ENCODE measurements around the gene APOE. TPM values are rescaled to one million over a fixed set of nuclear protein-coding genes. Genes with fewer than 3 reads are reported as not detected.

APOE gene
- total and polyA plus RNA-seq, 8 donors, result 13.4 to 485 (median 119) TPM

- Histone ChIP-seq H3K27me3 (no peaks in the 10 kb centered on the region), H3K9me3 (no peaks in the 10 kb centered on the region), H3K27ac (no peak overlapping the region), H3K4me1 (peaks cover 20 to 37% (median 27%) of the 10 kb centered on the region in 4 donors), H3K4me3 (no peak overlapping the region), H3K36me3 (peaks cover 52 to 66% (median 66%) of the 10 kb centered on the region in 4 donors)
- intact Hi-C loops (cut with DNase I; ENCODE audit: low total_unique reads), result no loop called here
- TF ChIP-seq POLR2AphosphoS5 (IDR thresholded peaks at IDR 0.05) (no peak), CTCF (IDR thresholded peaks at IDR 0.05) (no peak), POLR2A (IDR thresholded peaks at IDR 0.05) (no peak), EP300 (IDR thresholded peaks at IDR 0.05) (no peak)
- no peak for DNase-seq
- WGBS, 5 donors, result 86 to 95% (median 93%) methylated on average over 6 to 18 of the region's 18 CpGs
These were observed 12.1 kb upstream of the APOE start for GRCh38 chr19:44893332-44894051.

GRCh38 chr19:44894052-44894400, 11.6 kb upstream of the APOE start:
- H3K27ac ChIP-seq, result no peak overlapping the region
- WGBS, 5 donors, result 87 to 98% (median 96%) methylated on average over 2 to 6 of the region's 6 CpGs
- intact Hi-C loops (cut with DNase I; ENCODE audit: low total_unique reads), result no loop called here

GRCh38 chr19:44894946-44895345, 10.7 kb upstream of the APOE start:
- peaks cover 14 to 26% (median 19%) of the 10 kb centered on the region in 4 donors for H3K4me1 ChIP-seq
- no peak overlapping the region for H3K27ac ChIP-seq
- H3K36me3 ChIP-seq, result peaks cover 52 to 76% (median 75%) of the 10 kb centered on the region in 4 donors
- H3K27me3 ChIP-seq, result no peaks in the 10 kb centered on the region
- no peak for TF ChIP-seq CTCF (IDR thresholded peaks at IDR 0.05)
- no peak for TF ChIP-seq POLR2A (IDR thresholded peaks at IDR 0.05)
- no peak for TF ChIP-seq POLR2AphosphoS5 (IDR thresholded peaks at IDR 0.05)
- TF ChIP-seq EP300 (IDR thresholded peaks at IDR 0.05), result no peak
- DNase-seq, result no peak
- 76 to 87% (median 85%) methylated on average over 9 of the region's 9 CpGs for WGBS, 5 donors
- no peak overlapping the region for H3K4me3 ChIP-seq
- intact Hi-C loops (cut with DNase I; ENCODE audit: low total_unique reads), result no loop called here
- H3K9me3 ChIP-seq, result no peaks in the 10 kb centered on the region

More at GRCh38 chr19:44894052-44894400, 11.6 kb upstream of the APOE start:
- no peak for TF ChIP-seq POLR2A (IDR thresholded peaks at IDR 0.05)
- no peak for TF ChIP-seq CTCF (IDR thresholded peaks at IDR 0.05)
- no peak for TF ChIP-seq EP300 (IDR thresholded peaks at IDR 0.05)
- no peak for TF ChIP-seq POLR2AphosphoS5 (IDR thresholded peaks at IDR 0.05)
- H3K4me3 ChIP-seq, result no peak overlapping the region
- H3K36me3 ChIP-seq, result peaks cover 52 to 68% (median 66%) of the 10 kb centered on the region in 4 donors
- H3K4me1 ChIP-seq, result peaks cover 20 to 35% (median 27%) of the 10 kb centered on the region in 4 donors
- no peak for DNase-seq
- H3K27me3 ChIP-seq, result no peaks in the 10 kb centered on the region
- no peaks in the 10 kb centered on the region for H3K9me3 ChIP-seq

GRCh38 chr19:44897835-44898234, 7.8 kb upstream of the APOE start:
- DNase-seq, result no peak
- H3K4me1 ChIP-seq, result peaks cover 0 to 9% (median 1%) of the 10 kb centered on the region in 4 donors
- intact Hi-C loops (cut with DNase I; ENCODE audit: low total_unique reads), result no loop called here
- H3K9me3 ChIP-seq, result no peaks in the 10 kb centered on the region
- no peak overlapping the region for H3K27ac ChIP-seq
- WGBS, 5 donors, result 85 to 94% (median 90%) methylated on average over 7 to 8 of the region's 8 CpGs
- no peak overlapping the region for H3K4me3 ChIP-seq
- peaks cover 74 to 100% (median 99%) of the 10 kb centered on the region in 4 donors for H3K36me3 ChIP-seq
- H3K27me3 ChIP-seq, result no peaks in the 10 kb centered on the region
- TF ChIP-seq CTCF (IDR thresholded peaks at IDR 0.05) (no peak), POLR2A (IDR thresholded peaks at IDR 0.05) (no peak), POLR2AphosphoS5 (IDR thresholded peaks at IDR 0.05) (no peak), EP300 (IDR thresholded peaks at IDR 0.05) (no peak)
